Stimulated activated naive CD8-positive, alpha-beta T cell treated with anti-CD3 and anti-CD28 coated beads, Interleukin-15, Interleukin-2, amounts not matched to agents 100 U/mL and 50 U/mL, for 24 hours (primary cell): ENCODE data around the gene KCNG3.

ENCODE experiments used
- ATAC-seq: fragments of 150-1000 bp; cut with Tn5 transposase; one replicate; pipeline ENCODE4 v1.10.0; 2021
- DNase-seq: peaks from one replicate; pipeline ENCODE4 v3.0.0; 2021

The KCNG3 gene

DNA sequence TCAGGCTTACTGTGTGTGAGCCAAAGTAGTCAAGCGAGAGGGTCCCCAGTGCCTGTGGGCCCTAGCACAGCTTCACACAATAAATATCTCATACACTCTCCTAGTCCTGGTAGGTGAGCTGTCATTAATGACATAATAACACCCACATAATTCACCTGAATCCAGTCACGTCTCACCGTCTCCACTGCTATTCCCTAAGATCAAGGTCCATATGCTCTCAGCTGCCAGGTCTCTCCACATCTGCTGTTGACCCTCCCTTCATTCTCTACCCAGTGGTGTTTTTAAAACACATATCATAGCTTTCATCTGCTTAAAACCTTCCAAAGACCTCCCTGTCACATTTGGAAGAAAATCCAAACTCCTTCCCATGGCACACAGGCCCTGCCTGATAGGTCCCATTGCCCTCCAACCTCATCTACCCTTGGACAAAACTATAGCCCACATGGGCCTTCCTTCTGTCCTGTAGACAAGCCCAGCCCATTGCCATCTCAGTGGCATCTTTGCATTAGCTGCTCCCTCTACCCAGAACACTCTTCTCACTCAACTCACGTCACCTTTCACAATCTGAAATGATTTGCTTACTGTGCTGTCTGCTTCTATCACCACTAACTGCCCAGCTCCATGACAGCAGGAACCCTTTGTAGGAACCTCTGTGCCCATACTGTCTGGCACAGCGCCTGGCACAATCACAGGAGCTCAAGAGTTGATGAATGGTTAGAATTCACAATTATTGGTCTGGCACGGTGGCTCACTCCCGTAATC is 7.5 kb downstream of the KCNG3 start:
- no peak for DNase-seq
- ATAC-seq = no peak

DNA sequence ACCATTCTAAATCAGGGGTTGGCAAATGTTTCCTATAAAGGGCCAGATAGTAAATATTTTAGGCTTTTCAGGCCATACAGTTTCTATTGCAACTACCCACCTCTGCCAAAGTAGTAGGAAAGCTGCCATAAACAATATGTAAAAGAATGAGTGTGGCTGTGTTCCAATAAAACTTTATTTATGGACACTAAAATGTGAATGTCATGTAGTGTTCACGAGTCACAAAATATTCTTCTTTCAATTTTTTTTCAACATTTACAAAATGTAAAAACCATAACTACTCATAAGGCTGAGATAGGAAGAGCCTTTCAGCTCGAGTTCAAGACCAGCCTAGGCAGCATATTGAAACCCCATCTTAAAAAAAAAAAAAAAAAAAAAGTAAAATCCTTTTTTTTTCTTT is 13.4 kb downstream of the KCNG3 start:
- ATAC-seq (no peak), DNase-seq (no peak)

DNA sequence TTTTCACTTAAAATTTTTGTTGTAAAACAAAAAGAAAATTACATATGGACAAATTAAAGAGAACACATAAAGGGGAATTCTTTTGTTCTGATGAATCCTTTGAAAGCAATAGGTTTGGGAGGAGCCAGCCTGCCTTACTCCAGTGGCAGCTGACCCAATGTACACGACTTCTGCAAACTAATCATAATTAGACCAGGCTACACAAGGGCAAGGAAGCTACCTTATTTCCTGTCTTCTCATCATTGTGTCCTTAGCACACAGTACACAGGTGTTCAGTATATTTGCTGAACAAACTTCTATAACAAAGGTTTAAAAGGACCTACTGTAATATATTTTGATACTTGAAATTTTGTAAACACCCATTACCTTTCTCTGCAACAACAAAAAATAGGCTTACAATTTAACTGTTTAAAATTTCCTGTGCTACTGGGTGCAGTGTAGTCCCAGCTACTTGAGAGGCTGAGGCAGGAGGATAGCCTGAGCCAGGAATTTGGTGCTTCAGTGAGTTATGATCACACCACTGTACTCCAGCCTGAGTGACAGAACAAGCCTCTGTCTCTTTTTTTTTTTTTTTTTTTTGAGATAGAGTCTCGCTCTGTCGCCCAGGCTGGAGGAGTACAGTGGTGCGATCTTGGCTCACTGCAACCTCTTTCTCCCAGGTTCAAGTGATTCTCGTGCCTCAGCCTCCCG is 18.9 kb downstream of the KCNG3 start:
- no peak for DNase-seq
- no peak for ATAC-seq

DNA sequence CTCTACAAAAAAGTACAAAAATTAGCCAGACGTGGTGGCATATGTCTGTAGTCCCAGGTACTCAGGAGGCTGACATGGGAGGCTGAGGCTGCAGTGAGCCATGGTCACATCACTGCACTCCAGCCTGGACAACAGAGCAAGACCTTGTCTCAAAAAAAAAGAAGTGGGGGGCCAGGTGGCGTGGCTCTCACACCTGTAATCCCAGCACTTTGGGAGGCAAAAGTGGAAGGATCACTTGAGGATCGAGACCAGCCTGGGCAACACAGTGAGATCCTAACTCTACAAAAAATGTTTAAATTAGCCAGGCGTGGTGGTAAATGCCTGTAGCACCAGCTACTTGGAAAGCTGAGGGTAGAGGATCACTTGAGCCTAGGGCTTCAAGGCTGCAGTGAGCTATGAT is 23.1 kb downstream of the KCNG3 start:
- no peak for DNase-seq
- ATAC-seq = no peak

DNA sequence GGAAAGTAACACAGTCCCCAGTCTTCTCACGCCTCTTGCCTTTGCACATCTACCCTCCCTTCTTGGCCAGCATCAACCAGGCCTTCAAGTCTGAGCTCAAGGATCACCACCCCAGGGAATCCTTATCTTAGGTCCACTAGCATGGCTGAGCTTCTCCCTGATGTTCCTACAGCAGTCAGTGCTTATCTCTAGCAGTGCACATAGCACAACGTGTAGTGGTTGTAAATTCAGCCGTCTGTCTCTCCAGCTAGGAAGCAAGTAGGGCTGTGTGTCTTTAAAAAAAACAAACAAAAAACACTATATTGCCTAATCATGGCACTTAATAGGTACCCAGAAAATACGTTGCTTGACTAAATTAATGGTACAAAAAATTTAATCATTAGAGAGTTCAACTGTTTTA is 29.2 kb downstream of the KCNG3 start:
- no peak for ATAC-seq
- no peak for DNase-seq

DNA sequence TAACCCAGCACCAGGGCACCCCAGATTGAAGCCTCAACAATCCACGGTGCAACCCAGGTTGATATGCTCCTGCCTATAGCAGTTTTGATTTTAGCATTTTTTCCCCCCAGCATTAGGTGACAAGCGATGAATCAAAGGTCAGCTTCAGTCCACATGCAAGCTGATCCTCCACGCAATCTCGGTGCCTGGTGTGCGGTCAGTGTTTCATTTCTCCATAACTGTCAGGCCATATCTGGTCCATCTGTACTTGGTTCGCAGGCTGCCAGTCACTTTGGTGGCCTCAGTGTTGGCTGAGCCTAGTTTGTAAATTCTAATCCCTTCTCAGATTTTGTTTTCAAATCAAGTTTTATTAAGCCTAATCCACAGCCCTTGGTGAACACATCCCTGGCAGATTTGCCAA is 30.2 kb downstream of the KCNG3 start:
- ATAC-seq = no peak
- no peak for DNase-seq

DNA sequence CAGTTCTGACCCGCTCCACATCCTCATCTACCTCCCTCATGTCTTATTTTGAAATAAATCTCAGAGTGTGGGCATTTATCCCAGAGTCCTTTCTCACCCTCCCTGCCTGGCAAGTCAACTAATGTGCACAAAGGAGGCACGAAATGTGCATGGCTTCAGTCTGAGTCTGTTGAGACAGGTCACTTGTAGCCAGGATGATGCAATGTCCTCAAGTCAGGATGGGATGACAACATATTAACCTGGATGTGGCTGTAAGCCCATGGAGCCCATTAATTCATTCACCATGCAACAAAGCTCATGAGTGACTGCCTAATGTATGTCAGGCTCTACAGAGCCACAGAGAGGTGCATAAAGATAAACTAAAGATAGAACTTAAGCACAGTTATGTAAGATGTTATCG is 34.5 kb downstream of the KCNG3 start:
- ATAC-seq (no peak), DNase-seq (no peak)

DNA sequence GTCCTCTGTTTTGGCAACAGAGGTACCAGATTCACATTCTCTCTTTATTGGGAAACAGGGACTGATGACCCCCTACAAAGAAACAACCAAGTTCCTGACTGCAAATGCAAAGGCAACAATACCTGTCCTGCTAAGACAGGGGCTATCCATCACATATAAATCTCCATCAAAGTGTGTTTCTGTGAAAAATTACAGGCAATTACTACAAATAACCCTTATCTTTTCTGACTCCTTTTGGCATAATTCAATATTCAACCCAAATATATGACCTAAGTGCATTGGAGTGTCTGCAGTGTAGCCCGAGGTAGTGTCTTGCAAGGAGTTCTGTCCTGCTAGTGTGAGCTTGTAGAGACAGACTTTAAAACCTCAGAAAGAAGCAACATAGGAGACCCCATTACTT is 35.4 kb downstream of the KCNG3 start:
- DNase-seq (no peak), ATAC-seq (no peak)

DNA sequence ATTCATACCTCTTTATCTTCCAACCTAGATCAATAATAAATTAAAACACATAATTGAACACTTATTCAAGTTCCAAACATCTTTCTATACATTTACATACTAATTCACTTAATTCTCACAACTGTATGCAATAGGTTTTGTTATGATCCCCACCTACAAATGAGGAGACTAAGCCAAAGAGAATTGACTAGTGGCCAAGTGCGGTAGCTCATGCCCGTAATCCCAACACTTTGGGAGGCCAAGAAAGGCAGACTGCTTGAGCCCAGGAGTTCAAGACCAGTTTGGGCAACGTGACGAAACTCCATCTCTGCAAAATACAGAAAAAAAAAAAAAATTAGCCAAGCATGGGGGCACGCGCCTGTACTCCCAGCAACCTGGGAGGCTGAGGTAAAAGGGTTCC is 36.8 kb downstream of the KCNG3 start:
- ATAC-seq (no peak), DNase-seq (no peak)

DNA sequence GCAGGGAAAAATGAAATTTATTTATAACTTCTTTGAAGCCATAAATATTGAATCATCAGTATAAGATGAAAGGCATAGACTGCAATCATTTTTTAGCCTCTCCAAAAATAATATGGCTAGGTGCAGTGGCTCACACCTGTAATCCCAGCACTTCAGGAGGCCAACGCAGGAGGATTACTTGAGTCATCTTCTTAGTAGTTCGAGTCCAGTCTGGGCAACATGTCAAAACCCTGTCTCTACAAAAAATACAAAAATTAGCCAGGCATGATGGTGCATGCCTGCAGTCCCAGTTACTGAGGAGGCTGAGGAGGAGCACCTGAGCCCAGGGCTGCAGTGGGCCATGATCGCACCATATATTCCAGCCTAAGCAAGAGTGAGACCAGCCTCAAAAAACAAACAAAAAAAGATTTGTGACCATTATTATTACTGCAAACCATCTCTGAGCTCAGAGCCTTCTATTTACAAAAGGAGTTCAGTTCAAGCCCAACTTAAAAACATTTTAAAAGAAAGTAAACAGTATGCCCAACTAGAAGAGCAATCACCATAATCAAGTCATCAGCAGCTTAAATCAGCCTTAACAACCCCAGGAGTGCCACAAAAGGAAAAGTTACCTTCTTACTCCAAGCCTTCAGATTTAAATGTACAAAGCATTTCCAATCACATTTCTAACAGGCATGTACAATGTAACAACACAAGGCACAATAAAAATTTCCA is 37.5 kb downstream of the KCNG3 start:
- ATAC-seq (no peak), DNase-seq (no peak)

DNA sequence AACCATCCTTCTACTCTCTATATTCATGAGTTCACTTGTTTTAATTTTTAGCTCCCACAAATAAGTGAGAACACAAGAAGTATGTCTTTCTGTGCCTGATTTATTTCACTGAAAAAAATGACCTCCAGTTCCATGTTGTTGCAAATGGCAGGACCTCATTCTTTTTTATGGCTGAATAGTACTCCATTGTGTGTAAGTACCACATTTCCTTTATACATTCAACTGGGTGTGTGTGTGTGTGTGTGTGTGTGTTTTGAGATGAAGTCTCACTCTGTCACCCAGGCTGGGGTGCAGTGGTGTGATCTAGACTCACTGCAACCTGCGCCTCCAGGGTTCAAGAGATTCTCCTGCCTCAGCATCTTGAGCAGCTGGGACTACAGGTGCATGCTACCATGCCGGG is 41.2 kb downstream of the KCNG3 start:
- no peak for ATAC-seq

DNA sequence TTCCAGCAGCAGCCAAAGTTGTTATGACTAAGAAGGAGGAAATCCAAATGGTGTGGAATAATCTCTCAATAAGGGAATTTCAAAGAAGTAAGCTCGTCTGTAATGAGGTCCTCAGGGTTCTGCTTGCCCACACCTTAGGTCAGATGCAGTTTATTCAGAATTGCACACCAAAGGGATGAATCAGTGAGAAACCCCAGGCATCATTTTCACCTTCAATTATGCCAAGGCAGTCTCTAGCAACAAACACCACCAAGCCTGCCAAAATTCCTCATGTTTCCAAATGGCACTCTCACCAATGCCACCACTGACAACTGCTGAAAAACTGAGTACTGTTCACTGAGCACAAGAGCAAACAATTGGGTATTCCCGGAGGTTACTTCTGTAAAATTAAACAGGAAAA is 43.6 kb downstream of the KCNG3 start:
- ATAC-seq (no peak), DNase-seq (no peak)

More for the DNA sequence above, 41.2 kb downstream of the KCNG3 start:
- DNase-seq = no peak

DNA sequence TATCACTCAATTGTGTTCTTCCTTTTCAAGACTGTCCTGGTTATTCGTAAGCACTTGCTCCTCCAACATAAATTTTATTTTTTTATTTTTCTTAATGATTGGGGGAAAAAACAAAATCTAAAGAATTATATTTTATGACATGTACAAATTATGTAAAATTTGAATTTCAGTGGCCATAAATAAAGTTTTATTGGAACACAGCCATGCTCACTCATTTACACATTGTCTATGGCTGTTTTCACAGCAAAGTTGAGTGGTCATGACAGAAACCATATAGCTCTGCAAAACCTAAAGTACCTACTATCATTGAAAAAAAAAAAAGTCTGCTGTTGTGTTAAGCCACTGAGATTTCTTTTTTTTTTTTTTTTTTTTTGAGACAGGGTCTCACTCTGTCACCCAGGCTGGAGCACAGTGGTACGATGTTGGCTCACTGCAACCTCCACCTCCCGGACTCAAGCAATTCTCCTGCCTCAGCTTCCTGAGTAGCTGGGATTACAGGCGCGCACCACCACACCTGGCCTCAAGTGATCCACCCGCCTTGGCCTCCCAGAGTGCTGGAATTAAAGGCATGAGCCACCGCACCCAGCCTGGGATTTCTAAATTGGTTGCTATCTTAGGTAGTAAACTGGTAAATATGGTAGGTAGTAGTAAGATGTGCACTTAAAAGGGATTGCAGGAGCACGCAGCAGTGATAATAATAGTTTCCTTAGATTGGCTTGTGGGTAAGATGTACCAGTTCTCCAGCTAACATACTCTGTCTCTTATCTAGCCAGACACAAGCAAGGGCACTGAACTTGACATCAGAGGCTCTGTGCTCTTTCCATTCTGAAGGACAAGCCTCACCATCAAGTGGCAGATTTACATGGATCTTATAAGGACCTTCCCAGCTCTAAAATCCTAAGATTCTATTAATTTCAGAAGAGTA is 44.4 kb downstream of the KCNG3 start:
- DNase-seq = no peak
- no peak for ATAC-seq

DNA sequence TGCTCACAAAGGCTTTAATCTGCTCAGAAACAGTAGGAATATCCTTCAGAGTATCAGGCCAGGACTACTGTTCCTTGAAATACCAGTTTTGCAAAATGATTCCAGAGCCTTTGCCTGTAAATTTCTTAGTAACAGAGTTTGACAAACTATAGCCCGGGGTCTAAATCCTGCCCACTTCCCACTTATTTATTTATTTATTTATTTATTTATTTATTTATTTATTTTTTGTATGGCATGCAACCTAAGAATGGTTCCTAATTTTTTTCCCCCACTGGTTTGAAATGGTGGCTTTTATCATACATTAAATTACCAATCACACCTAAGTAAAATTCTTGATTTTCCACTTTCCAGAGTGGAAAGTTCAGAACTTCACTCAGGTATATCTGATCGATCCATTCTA is 45.6 kb downstream of the KCNG3 start:
- DNase-seq (no peak), ATAC-seq (no peak)

DNA sequence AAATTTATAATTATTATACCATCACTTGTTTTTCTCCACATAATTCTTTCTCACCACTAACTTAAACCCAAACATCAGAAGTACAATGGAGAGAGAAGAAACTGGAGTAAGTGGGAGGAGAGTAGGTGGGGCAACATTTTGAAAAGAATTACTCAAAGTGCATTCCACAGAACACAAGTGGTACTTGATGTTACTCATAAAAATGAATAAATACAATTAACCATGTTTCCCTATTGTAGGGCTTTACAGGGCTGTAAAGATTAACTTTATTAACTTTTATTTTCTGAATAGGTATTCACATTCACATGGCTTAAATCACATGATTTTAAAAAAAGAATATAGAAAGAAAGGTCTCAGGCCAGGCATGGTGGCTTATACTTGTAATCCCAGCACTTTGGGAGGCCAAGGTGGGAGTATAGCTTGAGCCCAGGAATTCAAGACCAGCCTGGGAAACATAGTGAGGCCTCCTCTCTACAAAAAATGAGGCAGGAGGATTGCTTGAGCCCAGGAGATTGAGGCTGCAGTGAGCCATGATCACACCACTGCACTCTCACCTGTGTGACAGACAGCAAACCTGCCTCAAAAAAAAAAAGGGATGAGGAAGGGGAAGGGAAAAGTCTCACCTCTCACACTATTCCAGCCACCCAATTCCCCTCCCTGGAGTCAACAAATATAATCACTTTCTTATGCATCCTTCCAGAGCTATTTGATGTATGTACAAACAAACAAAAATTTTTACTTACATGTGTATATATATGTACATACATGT is 47.1 kb downstream of the KCNG3 start:
- ATAC-seq (no peak), DNase-seq (no peak)

DNA sequence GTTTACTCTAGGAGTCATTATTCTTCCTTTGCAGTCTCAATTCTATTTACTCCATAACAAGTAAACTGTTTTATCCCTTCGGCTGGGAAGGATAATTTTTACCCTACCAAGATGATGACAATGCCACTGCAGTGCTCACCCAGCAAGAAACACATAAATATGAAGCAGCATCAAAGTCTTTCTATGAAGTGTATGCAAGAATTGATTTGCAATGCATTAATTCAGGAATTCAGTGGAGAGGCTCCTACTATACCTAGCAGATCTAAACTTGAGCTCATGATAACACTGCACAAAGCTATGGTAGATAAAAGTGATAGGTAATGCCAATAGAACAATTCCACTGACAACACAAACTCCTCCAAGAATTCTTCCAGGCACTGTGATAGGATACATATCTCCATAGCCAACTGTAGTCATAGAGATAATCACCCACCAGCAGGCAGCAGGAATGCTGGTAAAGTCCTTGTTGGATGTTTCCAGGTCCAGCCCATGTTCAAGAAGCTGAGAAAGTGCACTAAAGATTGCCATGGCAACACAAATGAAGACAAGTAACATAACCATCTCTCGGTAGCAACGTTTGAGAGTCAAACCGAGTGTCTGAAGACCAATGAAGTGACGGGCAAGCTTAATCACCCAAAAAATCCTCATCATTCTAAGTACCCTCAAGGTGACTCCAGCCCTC is 49.9 kb downstream of the KCNG3 start:
- ATAC-seq (no peak), DNase-seq (no peak)

DNA sequence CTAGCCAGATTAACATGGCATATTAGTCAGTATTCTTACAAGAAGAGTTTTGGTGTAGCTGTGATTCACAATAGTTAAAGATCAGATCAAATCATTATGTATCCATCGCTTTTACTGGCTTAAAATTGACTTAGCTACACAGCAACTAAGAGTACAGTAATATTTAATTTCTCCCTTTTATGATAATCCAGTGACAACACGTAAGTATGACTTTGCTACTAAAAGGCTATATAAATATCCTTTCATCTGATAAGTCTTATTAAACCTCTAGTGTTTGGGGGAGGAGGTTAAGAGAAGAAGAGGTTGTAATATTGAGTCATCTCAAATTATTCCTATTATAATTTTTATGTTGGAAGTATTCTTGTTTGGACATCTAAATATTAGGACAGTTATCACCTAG is 51.0 kb downstream of the KCNG3 start:
- DNase-seq (no peak), ATAC-seq (no peak)

DNA sequence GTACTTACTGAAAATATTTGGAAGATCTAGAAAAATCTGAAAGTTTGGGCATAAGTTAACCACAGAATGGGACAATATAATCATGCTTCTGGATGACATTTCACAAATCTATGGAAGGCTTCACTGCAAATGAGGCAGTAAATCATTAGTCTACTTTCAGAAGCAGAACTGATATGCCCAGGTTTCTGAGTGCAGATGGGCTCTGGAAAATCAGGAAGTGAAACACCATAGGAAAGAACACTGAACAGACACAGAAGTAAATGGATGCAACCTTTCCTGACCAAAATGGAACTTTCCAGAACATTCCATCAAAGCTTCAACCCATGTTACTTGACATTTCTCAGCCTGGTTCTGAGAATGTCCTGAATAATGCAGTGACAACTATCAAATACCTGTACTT is 55.1 kb downstream of the KCNG3 start:
- no peak for ATAC-seq
- no peak for DNase-seq

DNA sequence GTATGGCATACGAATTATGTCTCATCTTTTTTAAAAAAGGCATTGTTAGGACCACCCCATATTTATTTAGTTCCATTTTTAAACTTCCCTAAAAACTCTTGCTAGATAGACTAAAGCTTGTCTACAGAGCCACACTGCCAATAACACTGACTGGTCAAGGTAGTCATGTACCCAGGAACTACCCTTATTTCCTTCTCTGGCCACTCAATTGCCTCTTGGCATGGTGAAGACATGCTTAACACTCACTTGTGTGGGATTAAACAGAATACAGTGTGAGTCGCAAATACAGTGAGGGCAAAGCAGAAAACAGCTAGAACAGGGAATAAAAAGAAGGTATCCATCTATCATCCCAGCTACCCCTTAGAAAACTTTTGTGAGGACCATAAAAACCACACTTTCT is 57.4 kb downstream of the KCNG3 start:
- ATAC-seq = no peak

DNA sequence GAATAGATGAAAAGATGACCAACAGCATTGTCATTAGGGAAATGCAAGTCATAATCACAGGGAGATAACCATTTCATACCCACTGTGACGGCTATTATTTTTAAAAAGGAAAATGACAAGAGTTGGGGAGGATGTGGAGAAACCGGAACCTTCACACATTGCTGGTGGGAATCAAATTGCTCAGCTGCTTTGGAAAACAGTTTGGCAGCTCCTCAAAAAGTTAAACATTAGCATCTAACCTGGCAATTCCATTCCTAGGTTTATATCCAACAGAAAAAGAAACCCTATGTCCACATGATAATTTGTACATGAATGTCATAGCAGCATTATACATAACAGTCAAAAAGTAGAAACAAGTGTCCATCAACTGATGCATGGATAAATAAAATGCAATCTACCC is 58.2 kb downstream of the KCNG3 start:
- no peak for DNase-seq
- no peak for ATAC-seq

More for the DNA sequence above, 57.4 kb downstream of the KCNG3 start:
- no peak for DNase-seq

DNA sequence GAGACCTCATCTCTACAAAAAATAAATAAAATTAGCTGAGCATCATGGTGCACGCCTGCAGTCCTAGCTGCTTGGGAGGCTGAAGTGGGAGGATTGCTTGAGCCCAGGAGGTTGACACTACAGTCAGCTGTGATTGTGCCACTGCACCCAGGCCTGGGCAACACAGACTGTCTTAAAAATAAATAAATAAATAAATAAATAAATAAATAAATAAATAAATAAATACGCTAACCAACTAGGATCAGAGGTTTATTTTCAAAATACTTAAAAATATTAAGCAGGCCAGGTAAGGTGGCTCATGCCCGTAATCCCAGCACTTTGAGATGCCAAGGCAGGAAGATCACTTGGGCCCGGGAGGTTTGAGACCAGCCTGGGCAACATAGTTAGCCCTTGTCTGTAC is 63.6 kb downstream of the KCNG3 start:
- DNase-seq = no peak
- ATAC-seq = no peak
